ENCODE measurements around the gene PRDM5. TPM values are rescaled to one million over a fixed set of nuclear protein-coding genes. Genes with fewer than 3 reads are reported as not detected.

Gene PRDM5
- polyA plus RNA-seq, 1 donor (not counting 4 experiments of a cell fraction or from before 2014, with no cell fraction given): 3.6 TPM

- dilution Hi-C loops (cut with MboI; ENCODE audit: extremely low pct_ligation_motif_present, low sequenced_read_pairs): no loop called here
- H3K4me3 ChIP-seq (ENCODE audit: control insufficient read depth in 2 of 3, extremely low read depth in 1 of 3, insufficient read depth in 2 of 3, low read depth in 1 of 3, low read length in 3 of 3): no peak overlapping the region
- H3K9ac ChIP-seq (ENCODE audit: control insufficient read depth, extremely low read depth, insufficient read depth, low read length): no peak overlapping the region
- no peak for DNase-seq (ENCODE audit: low read depth, low spot score)
- no peak for FAIRE-seq
- H4K20me1 ChIP-seq (ENCODE audit: control insufficient read depth, extremely low read depth, insufficient read depth, low read length): no peaks in the 10 kb centered on the region
- no peak overlapping the region for H3K4me2 ChIP-seq (ENCODE audit: control insufficient read depth, extremely low read depth, insufficient read depth, low read depth, low read length)
- H3K4me1 ChIP-seq (ENCODE audit: control insufficient read depth, extremely low read depth, insufficient read depth, low read length): no peaks in the 10 kb centered on the region
- no peak overlapping the region for H2AFZ ChIP-seq (ENCODE audit: control insufficient read depth, low read length)
- no peak for TF ChIP-seq EZH2 (IDR thresholded peaks at IDR 0.05; ENCODE audit: low read length)
- TF ChIP-seq CTCF (optimal IDR thresholded peaks at IDR 0.05 in 1 of 3, IDR thresholded peaks at IDR 0.05 in 1 of 3, conservative IDR thresholded peaks at IDR 0.05 in 1 of 3; ENCODE audit: extremely low read depth in 1 of 3, insufficient read depth in 2 of 3, low read length in 3 of 3): no peak
- H3K9me1 ChIP-seq (ENCODE audit: control insufficient read depth, extremely low read depth, insufficient read depth, low read length): no peaks in the 10 kb centered on the region
- no peaks in the 10 kb centered on the region for H3K36me3 ChIP-seq (ENCODE audit: control insufficient read depth in 2 of 2, extremely low read depth in 1 of 2, insufficient read depth in 2 of 2, low read length in 2 of 2)
- no peaks in the 10 kb centered on the region for H3K27me3 ChIP-seq (ENCODE audit: control insufficient read depth, extremely low read depth, insufficient read depth, low read length)
- H3K79me2 ChIP-seq (ENCODE audit: control insufficient read depth, insufficient read depth, low read length): no peaks in the 10 kb centered on the region
- H3K9me3 ChIP-seq (ENCODE audit: control insufficient read depth, low read depth, low read length): no peaks in the 10 kb centered on the region
- no peak overlapping the region for H3K27ac ChIP-seq (ENCODE audit: control insufficient read depth, insufficient read depth, low read length)
Observed at GRCh38 chr4:120929847-120930246, 7.3 kb upstream of the PRDM5 start.

GRCh38 chr4:120927801-120928409, 5.4 kb upstream of the PRDM5 start:
- no peak for FAIRE-seq
- Histone ChIP-seq H3K9me1 (ENCODE audit: control insufficient read depth, extremely low read depth, insufficient read depth, low read length) (no peaks in the 10 kb centered on the region), H2AFZ (ENCODE audit: control insufficient read depth, low read length) (no peak overlapping the region), H4K20me1 (ENCODE audit: control insufficient read depth, extremely low read depth, insufficient read depth, low read length) (no peaks in the 10 kb centered on the region), H3K36me3 (ENCODE audit: control insufficient read depth in 2 of 2, extremely low read depth in 1 of 2, insufficient read depth in 2 of 2, low read length in 2 of 2) (no peaks in the 10 kb centered on the region), H3K9ac (ENCODE audit: control insufficient read depth, extremely low read depth, insufficient read depth, low read length) (no peak overlapping the region), H3K4me1 (ENCODE audit: control insufficient read depth, extremely low read depth, insufficient read depth, low read length) (no peaks in the 10 kb centered on the region), H3K79me2 (ENCODE audit: control insufficient read depth, insufficient read depth, low read length) (no peaks in the 10 kb centered on the region), H3K9me3 (ENCODE audit: control insufficient read depth, low read depth, low read length) (no peaks in the 10 kb centered on the region), H3K27ac (ENCODE audit: control insufficient read depth, insufficient read depth, low read length) (no peak overlapping the region), H3K4me2 (ENCODE audit: control insufficient read depth, extremely low read depth, insufficient read depth, low read depth, low read length) (no peak overlapping the region), H3K27me3 (ENCODE audit: control insufficient read depth, extremely low read depth, insufficient read depth, low read length) (no peaks in the 10 kb centered on the region), H3K4me3 (ENCODE audit: control insufficient read depth in 2 of 3, extremely low read depth in 1 of 3, insufficient read depth in 2 of 3, low read depth in 1 of 3, low read length in 3 of 3) (no peak overlapping the region)
- no peak for TF ChIP-seq EZH2 (IDR thresholded peaks at IDR 0.05; ENCODE audit: low read length)
- dilution Hi-C loops (cut with MboI; ENCODE audit: extremely low pct_ligation_motif_present, low sequenced_read_pairs): no loop called here
- DNase-seq (ENCODE audit: low read depth, low spot score): no peak

Measured in keratinocyte (primary cell).